Activated CD4-positive, alpha-beta T cell treated with anti-CD3 and anti-CD28 coated beads, Interleukin-2, amount 50 U/mL, for 4 hours (primary cell): ENCODE results near the gene CYP4F8.

Experiments
- DNase-seq, 2 experiments: peaks; one replicate each; pipeline ENCODE4 v3.0.0-alpha.2; 2020

The CYP4F8 gene

GRCh38 chr19:15616627-15617270, 1.7 kb downstream of the CYP4F8 start:
- no peak for DNase-seq

- no peak for DNase-seq
These were observed 3.3 kb downstream of the CYP4F8 start for GRCh38 chr19:15618321-15618720.

GRCh38 chr19:15621801-15622200, 6.8 kb downstream of the CYP4F8 start:
- DNase-seq: no peak

- DNase-seq: no peak
These were observed 8.0 kb downstream of the CYP4F8 start for GRCh38 chr19:15622991-15623390.

- DNase-seq: no peak
These were observed 8.8 kb downstream of the CYP4F8 start for GRCh38 chr19:15623711-15624318.

- DNase-seq: no peak
These were observed 13.4 kb downstream of the CYP4F8 start for GRCh38 chr19:15628236-15629002.

GRCh38 chr19:15629003-15629880, 14.2 kb downstream of the CYP4F8 start:
- DNase-seq: peak; percentile 87 to 91

GRCh38 chr19:15631817-15632216, 16.8 kb downstream of the CYP4F8 start:
- no peak for DNase-seq

- DNase-seq: no peak
These were observed 18.2 kb downstream of the CYP4F8 start for GRCh38 chr19:15633082-15633835.

GRCh38 chr19:15634105-15634504, 19.1 kb downstream of the CYP4F8 start:
- DNase-seq: no peak

GRCh38 chr19:15635016-15635805, 20.2 kb downstream of the CYP4F8 start:
- no peak for DNase-seq

- no peak for DNase-seq
These were observed 21.0 kb downstream of the CYP4F8 start for GRCh38 chr19:15636026-15636425.

- no peak for DNase-seq
These were observed 24.6 kb downstream of the CYP4F8 start for GRCh38 chr19:15639596-15639995.

- no peak for DNase-seq
These were observed 25.4 kb downstream of the CYP4F8 start, which contains the start of gene CYP4F3 for GRCh38 chr19:15640294-15640903. TSS of gene CYP4F3 (plus strand) at chr19:15640897. CDS start at chr19:15641416, 519 bp downstream.

- DNase-seq: no peak
These were observed 26.0 kb downstream of the CYP4F8 start for GRCh38 chr19:15640904-15641597.

- DNase-seq: no peak
These were observed 27.0 kb downstream of the CYP4F8 start for GRCh38 chr19:15641901-15642491.

- DNase-seq: no peak
These were observed 27.8 kb downstream of the CYP4F8 start for GRCh38 chr19:15642807-15643206.

GRCh38 chr19:15643387-15643786, 28.4 kb downstream of the CYP4F8 start:
- no peak for DNase-seq

GRCh38 chr19:15644066-15644741, 29.2 kb downstream of the CYP4F8 start:
- DNase-seq: no peak
